T-cell (primary cell): Measurements from ENCODE around the gene CFAP46. TPM values are rescaled to one million over a fixed set of nuclear protein-coding genes. Genes with fewer than 3 reads are reported as not detected.

Experiments used
- ATAC-seq, 4 experiments: fragments of 200-7000 bp in 3 of 4; fragments of 150-1000 bp in 1 of 4; cut with Tn5 transposase; replicated peaks in 1 of 4; 1 replicate in 3 of 4; 2 replicates in 1 of 4; pipeline ENCODE4 v1.10.0; 2021; ENCODE audit warnings: moderate library complexity in 3 of 4, mild to moderate bottlenecking in 2 of 4, moderate number of reproducible peaks in 1 of 4
- CTCF ChIA-PET, 2 donors: fragments of 300-600 bp; sonication (Branson Sonifier 250); formaldehyde crosslinking; loops; one replicate each; lab custom pipeline; 2022; ENCODE audit warnings: antibody characterized with exemption in 2 of 2; lab: Charles Lee
- POLR2A ChIA-PET, 2 donors: fragments of 300-600 bp; sonication (Branson Sonifier 250); formaldehyde crosslinking; loops; one replicate each; lab custom pipeline; 2022; ENCODE audit warnings: antibody characterized with exemption in 2 of 2; lab: Charles Lee
- DNase-seq, 35 experiments: peaks; one replicate each; pipeline versions ENCODE4 v3.0.0 to v3.0.0-alpha.2; 2013 to 2023
- H3K27ac ChIP-seq: one replicate; pipeline ENCODE4 v1.5.1; 2013; ENCODE audit warnings: low read length
- H3K27me3 ChIP-seq, 2 experiments: replicated peaks in 1 of 2; 1 replicate in 1 of 2; 2 replicates in 1 of 2; pipeline versions ENCODE4 v1.6.1 to v1.7.0; 2013; ENCODE audit warnings: low read length in 1 of 2, mixed read lengths in 1 of 2; ENCODE audit not compliant: control insufficient read depth in 2 of 2, insufficient read depth in 2 of 2; ENCODE audit errors: extremely low read depth in 1 of 2
- H3K36me3 ChIP-seq, 2 donors: 1 replicate in 1 of 2; 2 replicates in 1 of 2; pipeline versions ENCODE4 v1.6.1 to v1.7.0; 2013; ENCODE audit warnings: low read length in 1 of 2; ENCODE audit not compliant: control insufficient read depth in 2 of 2, insufficient read depth in 1 of 2; ENCODE audit errors: extremely low read depth in 1 of 2
- H3K4me1 ChIP-seq, 2 experiments: 1 replicate in 1 of 2; 2 replicates in 1 of 2; pipeline versions ENCODE4 v1.6.1 to v1.7.0; 2013; ENCODE audit warnings: low read length in 2 of 2, mixed read lengths in 1 of 2; ENCODE audit not compliant: insufficient read depth in 2 of 2, control insufficient read depth in 1 of 2; ENCODE audit errors: extremely low read depth in 1 of 2
- H3K4me3 ChIP-seq, 2 donors: 1 replicate in 1 of 2; 2 replicates in 1 of 2; pipeline versions ENCODE4 v1.5.1 to v1.7.0; 2013; ENCODE audit warnings: mild to moderate bottlenecking in 2 of 2, low read length in 1 of 2, moderate library complexity in 1 of 2; ENCODE audit not compliant: control insufficient read depth in 1 of 2; ENCODE audit errors: extremely low read depth in 1 of 2
- H3K9me3 ChIP-seq: 2 replicates; pipeline ENCODE4 v1.7.0; 2013
- H3K27ac Mint-ChIP-seq, 2 donors: one replicate each; pipeline ENCODE4 v1.8.0; 2020 to 2021; ENCODE audit warnings: mild to moderate bottlenecking in 2 of 2, mixed read lengths in 2 of 2
- H3K27me3 Mint-ChIP-seq, 2 donors: one replicate each; pipeline ENCODE4 v1.8.0; 2021 to 2022; ENCODE audit warnings: mixed read lengths in 2 of 2
- H3K36me3 Mint-ChIP-seq: one replicate; pipeline ENCODE4 v1.8.0; 2021; ENCODE audit warnings: mixed read lengths
- H3K4me1 Mint-ChIP-seq, 3 donors: one replicate each; pipeline ENCODE4 v1.8.0; 2020 to 2022; ENCODE audit warnings: mixed read lengths in 3 of 3, mild to moderate bottlenecking in 1 of 3
- H3K4me3 Mint-ChIP-seq, 3 donors: one replicate each; pipeline ENCODE4 v1.8.0; 2020 to 2022; ENCODE audit warnings: mild to moderate bottlenecking in 3 of 3, mixed read lengths in 3 of 3, moderate library complexity in 3 of 3
- H3K9me3 Mint-ChIP-seq, 3 donors: one replicate each; pipeline ENCODE4 v1.8.0; 2020 to 2022; ENCODE audit warnings: mixed read lengths in 3 of 3
- WGBS: methylation state at CpG from one replicate; pipeline ENCODE4 v1.1.5; 2013; ENCODE audit warnings: missing lambda C conversion rate; ENCODE audit not compliant: insufficient coverage; 5-methylcytosine and 5-hydroxymethylcytosine counted together
- total RNA-seq, 35 experiments: library from RNA in 6 of 35; stranded (reverse) in 6 of 35; fragments of 120-200 nt in 1 of 35; gene quantifications; one replicate each; pipeline versions ENCODE4 v1.2.1 to v1.2.4 and lab custom pipeline; 2013 to 2026

The CFAP46 gene
- total RNA-seq, 5 donors from 2014 or later (not counting 1 experiment from before 2014, with no cell fraction given): not detected

DNA sequence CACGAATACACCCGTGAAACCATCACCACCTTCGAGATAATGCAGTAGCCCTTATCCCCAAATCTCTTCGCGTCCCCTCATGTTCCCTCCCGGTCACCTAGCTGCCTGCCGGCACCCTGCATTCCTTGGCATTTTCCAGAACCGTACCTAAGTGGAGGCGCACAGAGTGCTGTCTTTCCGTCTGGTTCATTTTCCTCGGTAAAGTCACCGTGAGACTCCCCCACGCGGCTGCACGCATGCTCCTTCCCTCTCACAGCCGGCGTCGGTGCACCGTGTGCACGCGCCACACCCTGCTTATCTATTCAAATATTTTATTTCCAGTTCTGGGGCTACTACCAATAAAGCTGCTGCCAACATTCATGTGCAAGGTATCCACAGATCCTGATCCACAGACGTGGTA, 90.9 kb downstream of the CFAP46 start:
- peaks cover 3 to 21% of the 10 kb centered on the region in 2 donors for H3K27me3 Mint-ChIP-seq
- no peaks in the 10 kb centered on the region for H3K9me3 ChIP-seq
- ChIA-PET POLR2A (no interaction called here), CTCF (no interaction called here)
- H3K4me3 ChIP-seq: no peak overlapping the region
- 94% methylated on average over 21 of the region's 22 CpGs for WGBS
- ATAC-seq: no peak
- no peak overlapping the region for H3K27ac Mint-ChIP-seq
- peaks cover 9 to 14% (median 13%) of the 10 kb centered on the region in 3 donors for H3K4me1 Mint-ChIP-seq
- no peaks in the 10 kb centered on the region for H3K36me3 Mint-ChIP-seq
- DNase-seq: peak in 1 of 35 experiments; percentile 6
- no peak overlapping the region for H3K4me3 Mint-ChIP-seq
- H3K27me3 ChIP-seq: peaks cover 0 to 38% of the 10 kb centered on the region in 2 experiments
- peaks cover 3 to 18% of the 10 kb centered on the region in 2 experiments for H3K4me1 ChIP-seq
- H3K36me3 ChIP-seq: no peaks in the 10 kb centered on the region
- no peak overlapping the region for H3K27ac ChIP-seq
- H3K9me3 Mint-ChIP-seq: peaks cover 5 to 6% (median 6%) of the 10 kb centered on the region in 3 donors

DNA sequence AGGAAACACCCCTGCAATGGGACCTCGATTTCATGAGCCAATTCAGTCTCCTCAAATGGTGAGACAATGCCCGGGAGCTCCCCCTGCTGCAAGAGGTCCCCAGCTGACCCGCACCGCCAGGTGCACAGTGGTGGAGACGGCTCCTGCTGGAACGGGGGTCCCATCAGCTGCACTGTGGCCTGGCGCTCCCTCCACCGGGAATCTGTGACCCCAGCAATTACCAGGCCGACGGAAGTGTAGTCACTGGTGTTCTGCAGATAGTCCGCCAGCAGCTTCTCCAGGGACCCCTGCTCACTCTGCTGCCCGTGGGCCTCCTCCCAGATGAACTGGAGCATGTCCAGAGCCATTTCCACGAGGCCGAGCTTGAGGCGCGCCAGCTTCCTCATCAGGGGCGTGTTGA, 91.5 kb downstream of the CFAP46 start:
- CTCF ChIA-PET: no interaction called here
- DNase-seq: peak in 2 of 35 experiments; percentile 11 to 21
- POLR2A ChIA-PET: no interaction called here

DNA sequence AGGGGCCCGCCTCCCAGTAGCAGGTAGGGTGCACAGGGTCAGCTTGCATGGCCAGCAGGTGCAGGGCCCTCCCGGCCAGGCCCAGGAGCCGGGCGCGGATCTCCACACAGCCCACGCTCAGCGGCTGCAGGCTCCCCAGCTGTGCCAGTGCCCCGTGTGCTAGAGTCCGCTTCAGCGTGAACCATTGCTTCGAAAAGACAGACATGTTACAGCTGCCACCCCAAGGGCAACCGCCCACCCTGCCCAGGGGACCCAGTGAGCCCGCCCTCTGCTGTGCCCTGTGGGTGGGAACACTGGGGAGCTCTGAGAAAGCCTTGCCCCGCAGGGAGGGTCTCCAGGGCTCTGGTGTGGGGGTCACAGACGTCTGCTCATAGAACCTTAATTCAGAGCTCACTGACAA, 92.1 kb downstream of the CFAP46 start:
- POLR2A ChIA-PET: no interaction called here
- Mint-ChIP-seq H3K27me3 (peaks cover 3 to 14% of the 10 kb centered on the region in 2 donors), H3K9me3 (no peaks in the 10 kb centered on the region), H3K36me3 (no peaks in the 10 kb centered on the region), H3K27ac (no peak overlapping the region), H3K4me3 (no peak overlapping the region), H3K4me1 (peaks cover 9 to 14% (median 13%) of the 10 kb centered on the region in 3 donors)
- Histone ChIP-seq H3K9me3 (no peaks in the 10 kb centered on the region), H3K4me1 (peaks cover 3 to 18% of the 10 kb centered on the region in 2 experiments), H3K36me3 (no peaks in the 10 kb centered on the region), H3K27ac (no peak overlapping the region), H3K27me3 (peaks cover 0 to 35% of the 10 kb centered on the region in 2 experiments), H3K4me3 (no peak overlapping the region)
- DNase-seq: peak in 1 of 35 experiments; percentile 5
- no peak for ATAC-seq
- WGBS: 94% methylated on average over 10 of the region's 15 CpGs
- CTCF ChIA-PET: no interaction called here

More for the DNA sequence above, 91.5 kb downstream of the CFAP46 start:
- Histone ChIP-seq H3K36me3 (no peaks in the 10 kb centered on the region), H3K4me3 (no peak overlapping the region), H3K27me3 (peaks cover 0 to 37% of the 10 kb centered on the region in 2 experiments), H3K4me1 (peaks cover 3 to 18% of the 10 kb centered on the region in 2 experiments), H3K27ac (no peak overlapping the region), H3K9me3 (no peaks in the 10 kb centered on the region)
- no peak overlapping the region for H3K27ac Mint-ChIP-seq
- H3K9me3 Mint-ChIP-seq: peaks cover 0 to 3% (median under 1%) of the 10 kb centered on the region in 3 donors
- H3K4me3 Mint-ChIP-seq: no peak overlapping the region
- no peaks in the 10 kb centered on the region for H3K36me3 Mint-ChIP-seq
- no peak for ATAC-seq
- peaks cover 3 to 18% of the 10 kb centered on the region in 2 donors for H3K27me3 Mint-ChIP-seq
- 90% methylated on average over 17 of the region's 17 CpGs for WGBS
- peaks cover 9 to 14% (median 13%) of the 10 kb centered on the region in 3 donors for H3K4me1 Mint-ChIP-seq

DNA sequence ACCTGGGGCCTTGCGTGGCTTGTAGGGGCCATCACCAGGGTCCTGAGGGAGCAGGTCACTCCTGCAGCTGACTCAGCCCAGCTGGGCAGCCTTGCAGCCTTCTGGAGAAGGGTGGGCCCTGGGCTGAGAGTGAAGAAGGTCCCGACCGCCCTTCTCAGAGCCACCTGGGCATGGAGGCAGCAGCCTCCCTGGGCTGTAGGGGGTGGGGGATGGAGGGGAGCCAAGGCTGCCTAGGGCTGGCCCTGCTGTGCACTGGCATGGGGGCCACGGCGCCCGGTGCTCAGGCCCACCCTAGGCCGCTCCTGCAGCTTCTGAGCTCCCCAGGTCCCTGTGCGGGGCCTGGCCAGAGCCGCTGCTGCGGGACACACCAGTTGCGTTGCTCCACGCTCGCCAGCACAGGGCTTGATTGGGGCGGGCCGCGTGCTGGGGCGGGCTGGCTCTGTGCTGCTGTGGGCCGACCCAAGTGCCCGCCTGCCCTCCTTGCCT, 92.8 kb downstream of the CFAP46 start:
- DNase-seq (peak in 2 of 35 experiments; percentile 3 to 23), ATAC-seq (no peak)
- no peaks in the 10 kb centered on the region for H3K36me3 ChIP-seq
- ChIA-PET POLR2A (no interaction called here), CTCF (no interaction called here)
- H3K4me1 Mint-ChIP-seq: peaks cover 9 to 14% (median 13%) of the 10 kb centered on the region in 3 donors
- WGBS: 94% methylated on average over 19 of the region's 19 CpGs
- H3K9me3 ChIP-seq: no peaks in the 10 kb centered on the region
- no peaks in the 10 kb centered on the region for H3K9me3 Mint-ChIP-seq
- H3K27ac ChIP-seq: no peak overlapping the region
- no peak overlapping the region for H3K4me3 ChIP-seq
- H3K4me1 ChIP-seq: peaks cover 3 to 18% of the 10 kb centered on the region in 2 experiments
- H3K27me3 Mint-ChIP-seq: peaks cover 3 to 13% of the 10 kb centered on the region in 2 donors
- no peaks in the 10 kb centered on the region for H3K36me3 Mint-ChIP-seq
- no peak overlapping the region for H3K27ac Mint-ChIP-seq
- H3K27me3 ChIP-seq: peaks cover 0 to 37% of the 10 kb centered on the region in 2 experiments
- no peak overlapping the region for H3K4me3 Mint-ChIP-seq

DNA sequence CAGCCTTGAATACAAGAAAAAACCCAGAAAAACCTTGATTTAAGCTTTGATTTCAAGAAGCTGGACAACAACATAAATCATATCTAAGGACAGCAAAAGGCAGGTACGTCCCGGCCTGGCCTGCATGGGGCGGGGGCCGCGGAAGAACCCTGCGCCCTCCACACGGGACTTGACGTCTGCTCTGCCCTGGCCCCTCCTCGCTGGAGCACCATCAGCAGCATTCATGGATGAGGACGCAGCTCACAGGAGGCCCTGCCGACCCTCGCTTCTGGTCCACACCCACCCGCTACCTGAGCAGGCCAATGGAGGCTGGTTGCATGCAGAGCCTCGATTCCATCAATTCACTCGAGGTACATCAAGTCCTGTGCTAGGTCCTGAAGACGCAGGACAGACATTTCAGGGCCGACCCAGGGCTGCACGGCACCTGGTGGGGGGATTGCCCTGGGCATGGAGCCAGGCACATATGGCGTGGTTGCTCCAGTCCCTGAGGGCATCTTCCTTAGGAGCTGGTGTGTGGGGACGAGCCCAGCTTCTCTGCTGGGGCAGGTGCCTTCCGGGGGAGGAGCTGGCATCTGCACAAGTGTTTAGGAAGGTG, 93.3 kb downstream of the CFAP46 start:
- Mint-ChIP-seq H3K27me3 (peaks cover 3 to 13% of the 10 kb centered on the region in 2 donors), H3K4me1 (peaks cover 9 to 14% (median 13%) of the 10 kb centered on the region in 3 donors), H3K9me3 (no peaks in the 10 kb centered on the region), H3K4me3 (peak overlapping the region in 1 of 3 donors; percentile 86), H3K27ac (no peak overlapping the region), H3K36me3 (no peaks in the 10 kb centered on the region)
- no peaks in the 10 kb centered on the region for H3K36me3 ChIP-seq
- peaks cover 0 to 42% of the 10 kb centered on the region in 2 experiments for H3K27me3 ChIP-seq
- DNase-seq (peak in 2 of 35 experiments; percentile 4 to 19), ATAC-seq (no peak)
- no peaks in the 10 kb centered on the region for H3K9me3 ChIP-seq
- 86% methylated on average over 21 of the region's 21 CpGs for WGBS
- no peak overlapping the region for H3K4me3 ChIP-seq
- ChIA-PET POLR2A (no interaction called here), CTCF (no interaction called here)
- peaks cover 3 to 18% of the 10 kb centered on the region in 2 experiments for H3K4me1 ChIP-seq
- H3K27ac ChIP-seq: no peak overlapping the region

DNA sequence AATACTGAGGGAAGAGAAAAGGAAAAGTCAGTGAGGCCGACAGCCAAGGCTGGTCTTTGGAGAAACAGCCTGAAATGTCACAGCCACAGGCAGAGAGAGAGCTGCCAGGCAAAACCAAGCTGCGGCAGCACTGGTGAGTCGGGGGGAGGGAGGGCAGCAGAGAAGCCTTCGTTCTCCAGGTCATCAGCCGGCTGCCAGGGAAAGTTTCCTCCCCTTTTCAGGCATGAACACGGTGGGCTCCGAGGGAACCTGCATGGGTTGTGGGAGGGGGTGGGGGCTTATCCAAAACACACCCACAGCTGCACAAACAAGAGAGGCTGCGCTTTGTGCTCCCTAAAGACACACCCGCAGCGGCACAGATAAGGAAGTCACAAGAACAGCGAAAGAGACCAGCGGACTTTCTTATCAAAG, 94.1 kb downstream of the CFAP46 start:
- H3K4me1 Mint-ChIP-seq: peaks cover 9 to 14% (median 13%) of the 10 kb centered on the region in 3 donors
- Histone ChIP-seq H3K4me3 (peak overlapping the region; percentile 15 to 49), H3K4me1 (peaks cover 3 to 18% of the 10 kb centered on the region in 2 experiments), H3K36me3 (no peaks in the 10 kb centered on the region), H3K9me3 (no peaks in the 10 kb centered on the region), H3K27me3 (peaks cover 0 to 42% of the 10 kb centered on the region in 2 experiments), H3K27ac (no peak overlapping the region)
- POLR2A ChIA-PET: no interaction called here
- CTCF ChIA-PET: no interaction called here
- peaks cover 3 to 8% of the 10 kb centered on the region in 2 donors for H3K27me3 Mint-ChIP-seq
- no peaks in the 10 kb centered on the region for H3K36me3 Mint-ChIP-seq
- ATAC-seq: peak; percentile 40 to 58 (median 42)
- peak overlapping the region in 1 of 2 donors; percentile 0 for H3K27ac Mint-ChIP-seq
- no peaks in the 10 kb centered on the region for H3K9me3 Mint-ChIP-seq
- WGBS: 0% methylated on average over 5 of the region's 12 CpGs
- peak overlapping the region; percentile 48 to 86 (median 66) for H3K4me3 Mint-ChIP-seq
- peak in 3 of 35 experiments; percentile 3 to 22 (median 8) for DNase-seq
